Mesenchymal stem cell (in vitro differentiated cells and primary cell): ENCODE data around the gene ZNF892.
"Not testable (repeated sequence)": the region's sequence is repeated elsewhere in the genome, so short reads cannot be mapped to it uniquely, and the experiment has no call there.

Source experiments
- DNase-seq: peaks from one replicate; pipeline ENCODE4 v3.0.0-alpha.2; 2013
- H2AFZ ChIP-seq: one replicate; pipeline ENCODE4 v1.6.1; 2013; ENCODE audit warnings: low read depth, mild to moderate bottlenecking, control low read depth, inconsistent platforms, low read length, moderate library complexity
- H2AK5ac ChIP-seq: 2 replicates; pipeline ENCODE4 v1.6.1; 2013; ENCODE audit warnings: low read length, moderate library complexity, mild to moderate bottlenecking, inconsistent platforms; ENCODE audit not compliant: severe bottlenecking
- H2BK120ac ChIP-seq: one replicate; pipeline ENCODE4 v1.6.1; 2013; ENCODE audit warnings: low read depth, mild to moderate bottlenecking, inconsistent platforms, low read length, moderate library complexity
- H2BK12ac ChIP-seq, 2 experiments: one replicate each; pipeline ENCODE4 v1.6.1; 2013; ENCODE audit warnings: inconsistent platforms in 2 of 2, low read length in 2 of 2, mild to moderate bottlenecking in 2 of 2, moderate library complexity in 2 of 2, control low read depth in 1 of 2
- H2BK15ac ChIP-seq: one replicate; pipeline ENCODE4 v1.6.1; 2013; ENCODE audit warnings: mild to moderate bottlenecking, low read depth, inconsistent platforms; ENCODE audit not compliant: poor library complexity, severe bottlenecking
- H2BK5ac ChIP-seq: 2 replicates; pipeline ENCODE4 v1.6.1; 2013; ENCODE audit warnings: low read depth, mild to moderate bottlenecking, low read length, control low read depth, inconsistent platforms; ENCODE audit not compliant: poor library complexity, severe bottlenecking
- H3K14ac ChIP-seq, 2 experiments: one replicate each; pipeline ENCODE4 v1.6.1; 2013; ENCODE audit warnings: inconsistent platforms in 2 of 2, low read length in 2 of 2, control low read depth in 1 of 2, mild to moderate bottlenecking in 1 of 2, moderate library complexity in 1 of 2
- H3K18ac ChIP-seq, 2 experiments: one replicate each; pipeline ENCODE4 v1.6.1; 2013; ENCODE audit warnings: inconsistent platforms in 2 of 2, low read length in 2 of 2, control low read depth in 1 of 2, low read depth in 1 of 2, mild to moderate bottlenecking in 1 of 2
- H3K23ac ChIP-seq, 2 experiments: one replicate each; pipeline ENCODE4 v1.6.1; 2013; ENCODE audit warnings: inconsistent platforms in 2 of 2, low read length in 2 of 2, mild to moderate bottlenecking in 2 of 2, moderate library complexity in 2 of 2, control low read depth in 1 of 2
- H3K27ac ChIP-seq: 2 replicates; pipeline ENCODE4 v1.5.1; 2013; ENCODE audit warnings: mild to moderate bottlenecking, moderate library complexity, low read length, control low read depth, inconsistent platforms; ENCODE audit not compliant: poor library complexity, severe bottlenecking
- H3K27me3 ChIP-seq, 2 experiments: 2 replicates each; pipeline versions ENCODE4 v1.6.1 to v1.7.0; 2013; ENCODE audit warnings: low read length in 2 of 2, mild to moderate bottlenecking in 2 of 2, moderate library complexity in 2 of 2, control low read depth in 1 of 2, inconsistent platforms in 1 of 2; ENCODE audit not compliant: control insufficient read depth in 1 of 2, insufficient read depth in 1 of 2
- H3K36me3 ChIP-seq, 2 experiments: 2 replicates each; pipeline versions ENCODE4 v1.6.1 to v1.7.0; 2013; ENCODE audit warnings: low read length in 2 of 2, control low read depth in 1 of 2, inconsistent platforms in 1 of 2, low read depth in 1 of 2, mild to moderate bottlenecking in 1 of 2; ENCODE audit not compliant: insufficient read depth in 2 of 2, control insufficient read depth in 1 of 2
- H3K4ac ChIP-seq, 2 experiments: one replicate each; pipeline ENCODE4 v1.6.1; 2013; ENCODE audit warnings: inconsistent platforms in 2 of 2, low read length in 2 of 2, mild to moderate bottlenecking in 2 of 2, moderate library complexity in 2 of 2, control low read depth in 1 of 2, low read depth in 1 of 2
- H3K4me1 ChIP-seq: 2 replicates; pipeline ENCODE4 v1.6.1; 2013; ENCODE audit warnings: low read depth, low read length, control low read depth; ENCODE audit not compliant: control insufficient read depth, insufficient read depth
- H3K4me2 ChIP-seq: 2 replicates; pipeline ENCODE4 v1.6.1; 2013; ENCODE audit warnings: low read length, mild to moderate bottlenecking, inconsistent platforms; ENCODE audit not compliant: poor library complexity, severe bottlenecking
- H3K4me3 ChIP-seq, 2 experiments: 2 replicates each; pipeline versions ENCODE4 v1.5.1 to v1.7.0; 2013; ENCODE audit warnings: low read length in 2 of 2, mild to moderate bottlenecking in 2 of 2, control low read depth in 1 of 2, low read depth in 1 of 2; ENCODE audit not compliant: insufficient read depth in 1 of 2
- H3K79me1 ChIP-seq: replicated peaks from 2 replicates; pipeline ENCODE4 v1.6.1; 2013; ENCODE audit warnings: mild to moderate bottlenecking, control low read depth, low read length, inconsistent platforms; ENCODE audit not compliant: poor library complexity, severe bottlenecking
- H3K9ac ChIP-seq: 2 replicates; pipeline ENCODE4 v1.7.0; 2013; ENCODE audit warnings: mild to moderate bottlenecking, low read length, moderate library complexity
- H3K9me3 ChIP-seq: 2 replicates; pipeline ENCODE4 v1.7.0; 2013; ENCODE audit warnings: mild to moderate bottlenecking, low read length; ENCODE audit not compliant: control insufficient read depth
- H4K8ac ChIP-seq: one replicate; pipeline ENCODE4 v1.6.1; 2013; ENCODE audit warnings: inconsistent platforms, mild to moderate bottlenecking, low read length, moderate library complexity
- H4K91ac ChIP-seq: one replicate; pipeline ENCODE4 v1.6.1; 2013; ENCODE audit warnings: mild to moderate bottlenecking, low read length, inconsistent platforms
- WGBS: methylation state at CpG from one replicate; pipeline ENCODE4 v1.1.7; 2013; ENCODE audit warnings: mixed read lengths; 5-methylcytosine and 5-hydroxymethylcytosine counted together

Gene ZNF892

GRCh38 chr2:95181774-95182173 lies 25.5 kb upstream of the ZNF892 start:
- Histone ChIP-seq H4K8ac (no peak overlapping the region), H2BK15ac (no peak overlapping the region), H3K9ac (no peak overlapping the region), H2AFZ (no peak overlapping the region), H3K14ac (no peak overlapping the region), H3K4me2 (no peak overlapping the region), H3K4me1 (no peaks in the 10 kb centered on the region), H2BK120ac (no peak overlapping the region), H3K36me3 (peaks cover 36 to 63% of the 10 kb centered on the region in 2 experiments), H3K18ac (no peak overlapping the region), H3K27me3 (no peaks in the 10 kb centered on the region), H3K79me1 (peaks cover 9% of the 10 kb centered on the region), H3K23ac (no peak overlapping the region), H3K4ac (no peak overlapping the region), H2AK5ac (no peak overlapping the region), H3K9me3 (peaks cover 36% of the 10 kb centered on the region), H2BK12ac (no peak overlapping the region), H4K91ac (no peak overlapping the region), H2BK5ac (no peak overlapping the region), H3K4me3 (peak overlapping the region in 1 of 2 experiments; percentile 2), H3K27ac (no peak overlapping the region)
- WGBS, result 98% methylated on average over 16 of the region's 18 CpGs
- no peak for DNase-seq

GRCh38 chr2:95185197-95185596 lies 22.1 kb upstream of the ZNF892 start:
- Histone ChIP-seq H4K8ac (no peak overlapping the region), H2AFZ (no peak overlapping the region), H3K9me3 (peaks cover 30% of the 10 kb centered on the region), H3K14ac (no peak overlapping the region), H3K36me3 (peaks cover 19 to 32% of the 10 kb centered on the region in 2 experiments), H2BK15ac (no peak overlapping the region), H3K79me1 (peaks cover 2% of the 10 kb centered on the region), H2AK5ac (no peak overlapping the region), H3K27me3 (no peaks in the 10 kb centered on the region), H2BK120ac (no peak overlapping the region), H3K4me2 (no peak overlapping the region), H3K4me3 (no peak overlapping the region), H3K18ac (no peak overlapping the region), H3K23ac (no peak overlapping the region), H3K9ac (no peak overlapping the region), H3K27ac (no peak overlapping the region), H3K4ac (no peak overlapping the region), H2BK5ac (no peak overlapping the region), H3K4me1 (no peaks in the 10 kb centered on the region), H2BK12ac (no peak overlapping the region), H4K91ac (no peak overlapping the region)
- DNase-seq, result no peak
- 97% methylated on average over 3 of the region's 3 CpGs for WGBS

- Histone ChIP-seq H4K91ac (no peak overlapping the region), H3K4ac (no peak overlapping the region), H3K4me3 (no peak overlapping the region), H4K8ac (no peak overlapping the region), H3K79me1 (peaks cover 2% of the 10 kb centered on the region), H2AK5ac (no peak overlapping the region), H3K27ac (no peak overlapping the region), H3K18ac (no peak overlapping the region), H3K4me1 (no peaks in the 10 kb centered on the region), H3K9ac (no peak overlapping the region), H2BK5ac (no peak overlapping the region), H3K23ac (no peak overlapping the region), H3K36me3 (peaks cover 12 to 24% of the 10 kb centered on the region in 2 experiments), H2BK15ac (no peak overlapping the region), H2AFZ (no peak overlapping the region), H3K27me3 (peaks cover 4 to 5% of the 10 kb centered on the region in 2 experiments), H2BK120ac (no peak overlapping the region), H3K9me3 (peaks cover 24% of the 10 kb centered on the region), H3K4me2 (no peak overlapping the region), H3K14ac (no peak overlapping the region), H2BK12ac (no peak overlapping the region)
- 95% methylated on average over 1 of the region's 2 CpGs for WGBS
- no peak for DNase-seq
These were observed 21.3 kb upstream of the ZNF892 start for GRCh38 chr2:95185973-95186372.

GRCh38 chr2:95192956-95193355 lies 14.4 kb upstream of the ZNF892 start:
- not testable (repeated sequence) for H2AFZ ChIP-seq, H3K4me2 ChIP-seq, H2BK5ac ChIP-seq, H3K18ac ChIP-seq, H4K8ac ChIP-seq, H3K4me3 ChIP-seq, H3K79me1 ChIP-seq, H3K9ac ChIP-seq, H3K23ac ChIP-seq, H2AK5ac ChIP-seq, H3K4ac ChIP-seq, H3K36me3 ChIP-seq, H2BK120ac ChIP-seq, H2BK15ac ChIP-seq, H3K14ac ChIP-seq, H3K9me3 ChIP-seq, H3K27ac ChIP-seq, H4K91ac ChIP-seq, H3K27me3 ChIP-seq, H3K4me1 ChIP-seq, H2BK12ac ChIP-seq
- WGBS, result under 1% methylated on average over 11 of the region's 15 CpGs
- peak; percentile 32 for DNase-seq
